ENCODE results near the gene PTPN23. TPM values are rescaled to one million over a fixed set of nuclear protein-coding genes. Genes with fewer than 3 reads are reported as not detected.

Gene PTPN23
- total RNA-seq, 1 experiment from 2014 or later = 53.5 TPM

DNA sequence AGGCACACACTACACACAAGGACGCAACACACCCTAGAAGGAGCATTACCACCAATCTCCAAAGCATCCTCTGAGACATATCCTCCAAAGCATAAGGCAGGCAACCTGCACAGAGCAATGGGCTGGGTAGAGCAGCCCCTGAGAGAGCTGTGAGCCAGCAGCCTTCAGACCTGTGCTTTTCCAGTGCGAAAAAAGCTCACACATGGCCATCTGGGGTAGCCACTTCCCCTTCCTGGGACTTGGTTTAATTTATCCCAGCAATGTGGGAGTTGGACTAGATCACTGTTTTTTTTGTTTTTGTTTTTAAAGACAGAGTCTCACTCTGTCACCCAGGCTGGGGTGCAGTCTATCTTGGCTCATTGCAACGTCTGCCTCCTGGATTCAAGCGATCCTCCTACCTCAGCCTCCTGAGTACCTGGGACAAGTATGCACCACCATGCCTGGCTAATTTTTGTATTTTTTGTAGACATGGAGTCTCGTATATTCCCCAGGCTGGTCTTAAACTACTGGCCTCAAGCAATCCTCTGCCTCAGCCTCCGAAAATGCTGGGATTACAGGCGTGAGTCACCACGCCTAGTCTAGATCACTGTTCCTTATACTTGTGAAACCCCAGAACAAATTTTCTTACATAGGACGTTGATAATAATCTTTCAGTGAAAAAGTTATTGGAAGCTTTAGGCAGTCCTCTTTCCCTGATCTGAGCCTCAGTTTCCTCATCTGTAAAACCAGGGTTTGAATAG is 18.9 kb downstream of the PTPN23 start:
- Mint-ChIP-seq H3K27ac (no peak overlapping the region), H3K4me3 (no peak overlapping the region), H3K27me3 (ENCODE audit: low read depth) (no peaks in the 10 kb centered on the region), H3K4me1 (no peaks in the 10 kb centered on the region), H3K36me3 (peaks cover 10% of the 10 kb centered on the region), H3K9me3 (no peaks in the 10 kb centered on the region)
- ATAC-seq (no peak), DNase-seq (ENCODE audit: low spot score) (no peak)
- TF ChIP-seq, protein P1, sequence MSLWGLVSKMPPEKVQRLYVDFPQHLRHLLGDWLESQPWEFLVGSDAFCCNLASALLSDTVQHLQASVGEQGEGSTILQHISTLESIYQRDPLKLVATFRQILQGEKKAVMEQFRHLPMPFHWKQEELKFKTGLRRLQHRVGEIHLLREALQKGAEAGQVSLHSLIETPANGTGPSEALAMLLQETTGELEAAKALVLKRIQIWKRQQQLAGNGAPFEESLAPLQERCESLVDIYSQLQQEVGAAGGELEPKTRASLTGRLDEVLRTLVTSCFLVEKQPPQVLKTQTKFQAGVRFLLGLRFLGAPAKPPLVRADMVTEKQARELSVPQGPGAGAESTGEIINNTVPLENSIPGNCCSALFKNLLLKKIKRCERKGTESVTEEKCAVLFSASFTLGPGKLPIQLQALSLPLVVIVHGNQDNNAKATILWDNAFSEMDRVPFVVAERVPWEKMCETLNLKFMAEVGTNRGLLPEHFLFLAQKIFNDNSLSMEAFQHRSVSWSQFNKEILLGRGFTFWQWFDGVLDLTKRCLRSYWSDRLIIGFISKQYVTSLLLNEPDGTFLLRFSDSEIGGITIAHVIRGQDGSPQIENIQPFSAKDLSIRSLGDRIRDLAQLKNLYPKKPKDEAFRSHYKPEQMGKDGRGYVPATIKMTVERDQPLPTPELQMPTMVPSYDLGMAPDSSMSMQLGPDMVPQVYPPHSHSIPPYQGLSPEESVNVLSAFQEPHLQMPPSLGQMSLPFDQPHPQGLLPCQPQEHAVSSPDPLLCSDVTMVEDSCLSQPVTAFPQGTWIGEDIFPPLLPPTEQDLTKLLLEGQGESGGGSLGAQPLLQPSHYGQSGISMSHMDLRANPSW (CRISPR knock-in tag; conservative IDR thresholded peaks at IDR 0.05; ENCODE audit: low read depth) = no peak
- TF ChIP-seq ZBTB21 (CRISPR knock-in tag; IDR thresholded peaks at IDR 0.05; ENCODE audit: borderline replicate concordance) = no peak
- no peak for TF ChIP-seq ZNF138 (CRISPR knock-in tag; conservative IDR thresholded peaks at IDR 0.05)
- TF ChIP-seq, protein P2, sequence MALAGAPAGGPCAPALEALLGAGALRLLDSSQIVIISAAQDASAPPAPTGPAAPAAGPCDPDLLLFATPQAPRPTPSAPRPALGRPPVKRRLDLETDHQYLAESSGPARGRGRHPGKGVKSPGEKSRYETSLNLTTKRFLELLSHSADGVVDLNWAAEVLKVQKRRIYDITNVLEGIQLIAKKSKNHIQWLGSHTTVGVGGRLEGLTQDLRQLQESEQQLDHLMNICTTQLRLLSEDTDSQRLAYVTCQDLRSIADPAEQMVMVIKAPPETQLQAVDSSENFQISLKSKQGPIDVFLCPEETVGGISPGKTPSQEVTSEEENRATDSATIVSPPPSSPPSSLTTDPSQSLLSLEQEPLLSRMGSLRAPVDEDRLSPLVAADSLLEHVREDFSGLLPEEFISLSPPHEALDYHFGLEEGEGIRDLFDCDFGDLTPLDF (CRISPR knock-in tag; IDR thresholded peaks at IDR 0.05) = no peak
- no peak for TF ChIP-seq NFE2L1 (CRISPR knock-in tag; IDR thresholded peaks at IDR 0.05)
- no peak for TF ChIP-seq FOXK1 (CRISPR knock-in tag; IDR thresholded peaks at IDR 0.05)
- TF ChIP-seq CREM (CRISPR knock-in tag; IDR thresholded peaks at IDR 0.05) = no peak
- TF ChIP-seq, protein P3, sequence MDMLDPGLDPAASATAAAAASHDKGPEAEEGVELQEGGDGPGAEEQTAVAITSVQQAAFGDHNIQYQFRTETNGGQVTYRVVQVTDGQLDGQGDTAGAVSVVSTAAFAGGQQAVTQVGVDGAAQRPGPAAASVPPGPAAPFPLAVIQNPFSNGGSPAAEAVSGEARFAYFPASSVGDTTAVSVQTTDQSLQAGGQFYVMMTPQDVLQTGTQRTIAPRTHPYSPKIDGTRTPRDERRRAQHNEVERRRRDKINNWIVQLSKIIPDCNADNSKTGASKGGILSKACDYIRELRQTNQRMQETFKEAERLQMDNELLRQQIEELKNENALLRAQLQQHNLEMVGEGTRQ (CRISPR knock-in tag; IDR thresholded peaks at IDR 0.05) = no peak
- TF ChIP-seq, protein P4, sequence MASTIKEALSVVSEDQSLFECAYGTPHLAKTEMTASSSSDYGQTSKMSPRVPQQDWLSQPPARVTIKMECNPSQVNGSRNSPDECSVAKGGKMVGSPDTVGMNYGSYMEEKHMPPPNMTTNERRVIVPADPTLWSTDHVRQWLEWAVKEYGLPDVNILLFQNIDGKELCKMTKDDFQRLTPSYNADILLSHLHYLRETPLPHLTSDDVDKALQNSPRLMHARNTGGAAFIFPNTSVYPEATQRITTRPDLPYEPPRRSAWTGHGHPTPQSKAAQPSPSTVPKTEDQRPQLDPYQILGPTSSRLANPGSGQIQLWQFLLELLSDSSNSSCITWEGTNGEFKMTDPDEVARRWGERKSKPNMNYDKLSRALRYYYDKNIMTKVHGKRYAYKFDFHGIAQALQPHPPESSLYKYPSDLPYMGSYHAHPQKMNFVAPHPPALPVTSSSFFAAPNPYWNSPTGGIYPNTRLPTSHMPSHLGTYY (CRISPR knock-in tag; IDR thresholded peaks at IDR 0.05) = no peak
- TF ChIP-seq, protein P5, sequence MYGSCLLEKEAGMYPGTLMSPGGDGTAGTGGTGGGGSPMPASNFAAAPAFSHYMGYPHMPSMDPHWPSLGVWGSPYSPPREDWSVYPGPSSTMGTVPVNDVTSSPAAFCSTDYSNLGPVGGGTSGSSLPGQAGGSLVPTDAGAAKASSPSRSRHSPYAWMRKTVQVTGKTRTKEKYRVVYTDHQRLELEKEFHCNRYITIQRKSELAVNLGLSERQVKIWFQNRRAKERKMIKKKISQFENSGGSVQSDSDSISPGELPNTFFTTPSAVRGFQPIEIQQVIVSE (CRISPR knock-in tag; IDR thresholded peaks at IDR 0.05; ENCODE audit: borderline replicate concordance) = no peak
- TF ChIP-seq EMX1 (CRISPR knock-in tag; IDR thresholded peaks at IDR 0.05) = no peak
- TF ChIP-seq CREB1 (CRISPR knock-in tag; IDR thresholded peaks at IDR 0.05) = no peak
- TF ChIP-seq IRF2 (CRISPR knock-in tag; IDR thresholded peaks at IDR 0.05; ENCODE audit: borderline replicate concordance, low read depth) = no peak
- TF ChIP-seq MYBL2 (CRISPR knock-in tag; IDR thresholded peaks at IDR 0.05) = no peak
- TF ChIP-seq, protein P6, sequence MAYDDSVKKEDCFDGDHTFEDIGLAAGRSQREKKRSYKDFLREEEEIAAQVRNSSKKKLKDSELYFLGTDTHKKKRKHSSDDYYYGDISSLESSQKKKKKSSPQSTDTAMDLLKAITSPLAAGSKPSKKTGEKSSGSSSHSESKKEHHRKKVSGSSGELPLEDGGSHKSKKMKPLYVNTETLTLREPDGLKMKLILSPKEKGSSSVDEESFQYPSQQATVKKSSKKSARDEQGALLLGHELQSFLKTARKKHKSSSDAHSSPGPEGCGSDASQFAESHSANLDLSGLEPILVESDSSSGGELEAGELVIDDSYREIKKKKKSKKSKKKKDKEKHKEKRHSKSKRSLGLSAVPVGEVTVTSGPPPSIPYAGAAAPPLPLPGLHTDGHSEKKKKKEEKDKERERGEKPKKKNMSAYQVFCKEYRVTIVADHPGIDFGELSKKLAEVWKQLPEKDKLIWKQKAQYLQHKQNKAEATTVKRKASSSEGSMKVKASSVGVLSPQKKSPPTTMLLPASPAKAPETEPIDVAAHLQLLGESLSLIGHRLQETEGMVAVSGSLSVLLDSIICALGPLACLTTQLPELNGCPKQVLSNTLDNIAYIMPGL (CRISPR knock-in tag; IDR thresholded peaks at IDR 0.05) = no peak
- POLR2A ChIA-PET = interaction anchor here (0.5 kb wide), 1 partner anchor 39 kb away, joined by 3 read pairs; no protein-coding TSS in a partner anchor
- CTCF ChIA-PET = interaction anchor here (0.7 to 1.6 kb wide), 2 partner anchors 21 to 438 kb away, joined by 3 to 5 read pairs; no protein-coding TSS in a partner anchor

DNA sequence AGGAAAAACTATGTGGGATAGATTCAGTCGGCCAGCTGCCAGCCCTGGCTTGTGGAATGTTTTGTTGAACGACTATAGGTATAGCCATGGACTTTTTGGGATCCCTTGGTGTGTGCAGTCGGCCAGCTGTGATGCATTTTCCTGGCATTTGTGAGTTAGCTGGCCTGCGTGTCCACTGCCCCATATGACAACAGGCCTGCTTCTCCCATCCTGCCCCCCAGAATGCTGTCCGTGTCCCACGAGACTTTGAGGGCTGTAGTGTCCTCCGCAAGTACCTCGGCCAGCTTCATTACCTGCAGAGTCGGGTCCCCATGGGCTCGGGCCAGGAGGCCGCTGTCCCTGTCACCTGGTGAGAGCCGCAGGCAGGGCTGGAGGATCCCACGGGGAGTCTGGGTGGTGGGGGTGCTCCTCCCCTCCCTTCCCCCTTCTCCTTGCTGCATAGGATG is 23.6 kb downstream of the PTPN23 start:
- ChIA-PET POLR2A (no interaction called here), CTCF (interaction anchor here (1.6 to 1.8 kb wide), 2 partner anchors 9 to 17 kb away, joined by 3 to 11 read pairs; no protein-coding TSS in a partner anchor)
- no peaks in the 10 kb centered on the region for H3K4me1 Mint-ChIP-seq
- no peaks in the 10 kb centered on the region for H3K9me3 Mint-ChIP-seq
- ATAC-seq = no peak
- no peak for DNase-seq (ENCODE audit: low spot score)
- H3K4me3 Mint-ChIP-seq = no peak overlapping the region
- H3K36me3 Mint-ChIP-seq = peaks cover 13% of the 10 kb centered on the region
- no peak overlapping the region for H3K27ac Mint-ChIP-seq
- H3K27me3 Mint-ChIP-seq (ENCODE audit: low read depth) = no peaks in the 10 kb centered on the region
- TF ChIP-seq ZNF671 (CRISPR knock-in tag; IDR thresholded peaks at IDR 0.05) (no peak), NFATC4 (CRISPR knock-in tag; IDR thresholded peaks at IDR 0.05) (no peak), NR1H2 (CRISPR knock-in tag; IDR thresholded peaks at IDR 0.05) (no peak), SMAD3 (CRISPR knock-in tag; IDR thresholded peaks at IDR 0.05; ENCODE audit: borderline replicate concordance) (no peak), GTF2I (CRISPR knock-in tag; conservative IDR thresholded peaks at IDR 0.05) (no peak), RORB (CRISPR knock-in tag; IDR thresholded peaks at IDR 0.05) (no peak), GABPB1 (CRISPR knock-in tag; IDR thresholded peaks at IDR 0.05) (no peak), SMAD4 (CRISPR knock-in tag; IDR thresholded peaks at IDR 0.05) (no peak)
- TF ChIP-seq, protein P7, sequence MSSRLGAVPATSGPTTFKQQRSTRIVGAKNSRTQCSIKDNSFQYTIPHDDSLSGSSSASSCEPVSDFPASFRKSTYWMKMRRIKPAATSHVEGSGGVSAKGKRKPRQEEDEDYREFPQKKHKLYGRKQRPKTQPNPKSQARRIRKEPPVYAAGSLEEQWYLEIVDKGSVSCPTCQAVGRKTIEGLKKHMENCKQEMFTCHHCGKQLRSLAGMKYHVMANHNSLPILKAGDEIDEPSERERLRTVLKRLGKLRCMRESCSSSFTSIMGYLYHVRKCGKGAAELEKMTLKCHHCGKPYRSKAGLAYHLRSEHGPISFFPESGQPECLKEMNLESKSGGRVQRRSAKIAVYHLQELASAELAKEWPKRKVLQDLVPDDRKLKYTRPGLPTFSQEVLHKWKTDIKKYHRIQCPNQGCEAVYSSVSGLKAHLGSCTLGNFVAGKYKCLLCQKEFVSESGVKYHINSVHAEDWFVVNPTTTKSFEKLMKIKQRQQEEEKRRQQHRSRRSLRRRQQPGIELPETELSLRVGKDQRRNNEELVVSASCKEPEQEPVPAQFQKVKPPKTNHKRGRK (CRISPR knock-in tag; IDR thresholded peaks at IDR 0.05; ENCODE audit: borderline replicate concordance) = no peak
- TF ChIP-seq, protein P8, sequence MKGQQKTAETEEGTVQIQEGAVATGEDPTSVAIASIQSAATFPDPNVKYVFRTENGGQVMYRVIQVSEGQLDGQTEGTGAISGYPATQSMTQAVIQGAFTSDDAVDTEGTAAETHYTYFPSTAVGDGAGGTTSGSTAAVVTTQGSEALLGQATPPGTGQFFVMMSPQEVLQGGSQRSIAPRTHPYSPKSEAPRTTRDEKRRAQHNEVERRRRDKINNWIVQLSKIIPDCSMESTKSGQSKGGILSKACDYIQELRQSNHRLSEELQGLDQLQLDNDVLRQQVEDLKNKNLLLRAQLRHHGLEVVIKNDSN (CRISPR knock-in tag; IDR thresholded peaks at IDR 0.05) = no peak

Data from WTC11 (cell line).